ENCODE results near the gene HMG20B. TPM values are rescaled to one million over a fixed set of nuclear protein-coding genes. Genes with fewer than 3 reads are reported as not detected.
"Not testable (repeated sequence)": the region's sequence is repeated elsewhere in the genome, so short reads cannot be mapped to it uniquely, and the experiment has no call there.

Gene HMG20B
- total and polyA plus RNA-seq, 3 experiments from 2014 or later, result 44.0 to 54.2 (median 50.6) TPM

DNA sequence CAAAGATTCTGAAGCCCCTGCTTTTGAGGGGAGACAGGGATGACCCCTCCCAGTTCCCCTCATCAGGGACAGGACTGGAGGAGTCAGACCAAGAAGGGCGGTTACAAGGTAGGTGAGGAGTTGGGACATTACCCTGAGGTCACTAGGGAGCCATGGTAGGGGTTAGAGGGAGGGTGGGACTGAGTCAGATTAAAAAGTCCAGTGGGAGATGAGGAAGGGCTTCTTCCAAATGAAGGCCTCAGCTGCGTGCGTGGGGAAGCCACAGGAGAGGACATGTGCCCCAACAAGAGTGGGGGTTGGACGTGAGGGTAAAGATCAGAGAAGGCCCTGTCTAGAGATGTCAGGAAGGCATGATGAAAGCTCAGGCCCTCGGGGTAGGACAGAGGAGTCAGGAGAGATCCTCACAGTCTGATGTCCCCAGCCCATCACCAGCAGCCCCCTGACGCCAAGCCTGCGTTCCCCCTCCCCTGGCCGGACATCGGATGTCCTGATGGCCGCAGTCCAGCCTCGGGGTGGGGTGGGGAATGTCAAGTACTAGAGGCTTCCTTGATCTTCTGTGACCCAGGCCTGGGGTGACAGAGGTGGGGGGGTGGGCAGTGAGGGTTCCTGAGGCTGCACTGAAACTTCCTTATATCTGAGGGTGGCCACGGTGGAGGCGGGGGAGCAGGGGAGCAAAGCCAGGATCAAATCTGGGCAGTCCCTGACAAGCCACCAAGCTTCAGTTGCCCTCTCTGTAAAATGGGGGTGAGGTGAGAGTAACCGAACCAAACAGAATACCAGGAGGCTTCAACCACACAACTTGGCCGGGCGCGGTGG, 8.8 kb upstream of the HMG20B start:
- POLR2A ChIA-PET, result no interaction called here

DNA sequence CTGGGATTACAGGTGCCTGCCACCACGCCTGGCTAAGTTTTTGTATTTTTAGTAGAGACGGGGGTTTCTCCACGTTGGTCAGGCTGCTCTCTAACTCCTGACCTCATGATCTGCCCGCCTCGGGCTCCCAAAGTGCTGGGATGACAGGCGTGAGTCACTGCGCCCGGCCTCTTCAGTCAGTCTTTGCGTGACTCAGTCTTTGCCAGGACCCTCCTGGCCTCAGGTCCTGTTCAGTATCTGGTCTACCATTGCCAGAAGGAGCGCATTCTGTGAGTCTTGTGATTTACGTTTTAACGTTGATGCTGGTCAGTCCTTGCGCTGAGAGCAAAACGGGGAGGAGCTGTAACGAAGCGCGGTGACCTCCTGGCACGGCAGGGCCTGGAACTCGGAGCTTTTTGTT, 7.6 kb upstream of the HMG20B start:
- ChIA-PET CTCF (interaction anchor here (0.6 kb wide), 1 partner anchor 77 kb away, joined by 3 read pairs; no protein-coding TSS in a partner anchor), POLR2A (no interaction called here)

More for the DNA sequence above, 8.8 kb upstream of the HMG20B start:
- H3K4me1 Mint-ChIP-seq, result no peaks in the 10 kb centered on the region
- H3K27me3 ChIP-seq (ENCODE audit: insufficient read depth, low read length, poor library complexity, severe bottlenecking), result no peaks in the 10 kb centered on the region
- no peak overlapping the region for H3K4me3 ChIP-seq (ENCODE audit: low read length)
- H3K36me3 ChIP-seq (ENCODE audit: insufficient read depth, low read length), result no peaks in the 10 kb centered on the region
- H3K4me1 ChIP-seq (ENCODE audit: insufficient read depth, low read length), result no peaks in the 10 kb centered on the region
- H3K4me3 Mint-ChIP-seq, result no peak overlapping the region
- H3K36me3 Mint-ChIP-seq, result no peaks in the 10 kb centered on the region
- no peak for DNase-seq
- H3K9me3 Mint-ChIP-seq, result no peaks in the 10 kb centered on the region
- H3K27ac ChIP-seq (ENCODE audit: low read depth, low read length), result no peak overlapping the region
- H3K27ac Mint-ChIP-seq, result peak overlapping the region in 1 of 8 donors; percentile 75
- H3K27me3 Mint-ChIP-seq, result no peaks in the 10 kb centered on the region
- CTCF ChIA-PET, result no interaction called here
- no peaks in the 10 kb centered on the region for H3K9me3 ChIP-seq (ENCODE audit: low read length)

DNA sequence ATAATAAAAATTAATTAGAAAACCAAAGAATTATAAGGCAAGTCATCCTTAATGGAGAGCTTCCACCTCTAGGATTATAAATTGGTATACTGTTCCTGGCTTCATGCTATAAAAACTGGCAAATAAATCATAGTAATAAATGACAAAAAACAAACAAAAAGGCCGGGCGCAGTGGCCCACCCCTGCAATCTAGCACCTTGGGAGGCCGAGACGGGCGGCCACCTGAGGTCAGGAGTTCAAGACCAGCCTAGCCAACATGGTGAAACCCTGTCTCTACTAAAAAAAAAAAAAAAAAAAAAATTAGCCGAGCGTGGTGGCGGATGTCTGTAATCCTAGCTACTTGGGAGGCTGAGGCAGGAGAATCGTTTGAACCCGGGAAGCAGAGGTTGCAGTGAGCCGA, 2.7 kb upstream of the HMG20B start:
- H3K36me3 ChIP-seq (ENCODE audit: insufficient read depth, low read length); H3K9me3 ChIP-seq (ENCODE audit: low read length); H3K27ac ChIP-seq (ENCODE audit: low read depth, low read length); POLR2A ChIA-PET; H3K9me3 Mint-ChIP-seq; H3K4me3 Mint-ChIP-seq; DNase-seq; H3K4me3 ChIP-seq (ENCODE audit: low read length); H3K27me3 Mint-ChIP-seq; H3K27me3 ChIP-seq (ENCODE audit: insufficient read depth, low read length, poor library complexity, severe bottlenecking); H3K36me3 Mint-ChIP-seq: not testable (repeated sequence)
- CTCF ChIA-PET, result interaction anchor here (1.1 to 1.2 kb wide), 2 partner anchors 15 to 25 kb away, joined by 3 read pairs; partner anchors contain the start of gene GIPC3
- peaks cover 15% of the 10 kb centered on the region for H3K4me1 ChIP-seq (ENCODE audit: insufficient read depth, low read length)
- Mint-ChIP-seq H3K4me1 (peaks cover 10 to 18% (median 17%) of the 10 kb centered on the region in 3 donors), H3K27ac (peak overlapping the region in 1 of 8 donors; percentile 38)

More for the DNA sequence above, 7.6 kb upstream of the HMG20B start:
- Mint-ChIP-seq H3K27me3 (no peaks in the 10 kb centered on the region), H3K27ac (no peak overlapping the region), H3K4me3 (no peak overlapping the region), H3K36me3 (no peaks in the 10 kb centered on the region), H3K4me1 (no peaks in the 10 kb centered on the region), H3K9me3 (no peaks in the 10 kb centered on the region)
- Histone ChIP-seq H3K9me3 (ENCODE audit: low read length) (no peaks in the 10 kb centered on the region), H3K36me3 (ENCODE audit: insufficient read depth, low read length) (no peaks in the 10 kb centered on the region), H3K27me3 (ENCODE audit: insufficient read depth, low read length, poor library complexity, severe bottlenecking) (no peaks in the 10 kb centered on the region), H3K4me1 (ENCODE audit: insufficient read depth, low read length) (no peaks in the 10 kb centered on the region), H3K4me3 (ENCODE audit: low read length) (no peak overlapping the region), H3K27ac (ENCODE audit: low read depth, low read length) (no peak overlapping the region)
- no peak for DNase-seq

DNA sequence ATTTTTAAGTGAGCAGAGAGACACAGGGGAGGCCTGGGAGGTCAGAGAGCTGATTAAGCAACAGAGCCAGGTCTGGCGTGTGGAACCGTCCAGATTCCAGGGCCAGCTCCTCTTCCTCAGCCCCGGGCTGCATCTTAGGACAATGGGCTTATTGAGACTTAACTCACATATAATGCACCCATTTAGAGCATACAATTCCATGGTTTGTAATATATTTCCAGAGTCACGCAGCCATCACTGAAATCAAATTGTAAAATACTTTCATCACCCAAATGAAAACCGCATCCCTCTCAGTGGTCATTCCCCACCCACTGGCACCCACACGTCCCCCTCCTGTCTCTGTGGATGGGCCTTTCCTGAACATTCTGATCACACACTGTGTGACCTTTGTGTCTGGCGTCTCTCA, 2.1 kb upstream of the HMG20B start:
- ChIA-PET POLR2A (no interaction called here), CTCF (interaction anchor here (1.2 kb wide), 1 partner anchor 15 kb away, joined by 3 read pairs; the partner anchor contains the start of gene GIPC3)
- Mint-ChIP-seq H3K27me3 (no peaks in the 10 kb centered on the region), H3K4me3 (no peak overlapping the region), H3K27ac (peak overlapping the region in 2 of 8 donors; percentile 13 to 32), H3K36me3 (peaks cover 0 to 8% (median 2%) of the 10 kb centered on the region in 3 donors), H3K9me3 (peaks cover 0 to 2% (median 0%) of the 10 kb centered on the region in 5 donors), H3K4me1 (peaks cover 14 to 22% (median 20%) of the 10 kb centered on the region in 3 donors)
- H3K9me3 ChIP-seq (ENCODE audit: low read length), result no peaks in the 10 kb centered on the region
- H3K27me3 ChIP-seq (ENCODE audit: insufficient read depth, low read length, poor library complexity, severe bottlenecking), result no peaks in the 10 kb centered on the region
- H3K27ac ChIP-seq (ENCODE audit: low read depth, low read length), result no peak overlapping the region
- H3K36me3 ChIP-seq (ENCODE audit: insufficient read depth, low read length), result no peaks in the 10 kb centered on the region
- no peak for DNase-seq
- no peak overlapping the region for H3K4me3 ChIP-seq (ENCODE audit: low read length)
- H3K4me1 ChIP-seq (ENCODE audit: insufficient read depth, low read length), result peaks cover 15% of the 10 kb centered on the region

DNA sequence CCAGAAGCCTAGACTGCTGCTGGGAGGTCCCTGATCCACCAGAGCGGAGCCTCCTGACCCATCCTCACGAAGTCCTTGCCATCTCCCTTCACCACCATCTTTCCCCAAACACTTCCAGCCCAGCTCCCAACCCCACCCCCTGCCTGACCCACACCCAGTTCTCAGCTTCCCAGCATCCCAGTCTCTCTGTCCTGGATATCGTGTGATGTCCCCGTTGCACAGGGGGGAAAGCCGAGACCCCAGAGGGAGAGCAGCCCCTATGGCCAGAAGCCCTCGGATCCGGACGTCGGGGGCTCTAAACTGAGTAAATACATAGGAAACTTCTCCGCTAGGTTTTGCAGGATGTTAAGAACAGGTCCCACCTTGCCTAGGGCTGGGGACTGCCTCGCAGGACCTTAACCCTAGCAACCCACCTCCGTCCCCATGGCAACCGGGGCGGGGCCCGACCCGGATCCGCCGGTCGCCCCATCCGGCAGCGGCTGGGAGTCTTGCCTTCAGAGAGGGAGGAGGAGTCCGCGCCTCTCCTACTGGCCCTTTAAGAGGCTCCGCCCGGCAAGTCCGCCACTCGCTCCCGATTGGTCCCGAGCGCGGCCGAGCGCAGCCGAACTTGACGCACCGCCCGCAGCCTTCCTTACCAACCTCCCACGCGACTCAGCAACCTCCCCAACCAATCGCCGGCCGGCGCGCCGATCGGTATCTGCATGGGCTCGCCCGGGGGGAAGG, 451 bp upstream of the HMG20B start:
- Mint-ChIP-seq H3K4me1 (peaks cover 14 to 22% (median 20%) of the 10 kb centered on the region in 3 donors), H3K4me3 (peak overlapping the region; percentile 74 to 89 (median 80)), H3K27ac (peak overlapping the region in 6 of 8 donors; percentile 15 to 83 (median 66)), H3K9me3 (peaks cover 0 to 2% (median 0%) of the 10 kb centered on the region in 5 donors), H3K36me3 (peaks cover 0 to 12% (median 2%) of the 10 kb centered on the region in 3 donors), H3K27me3 (no peaks in the 10 kb centered on the region)
- Histone ChIP-seq H3K9me3 (ENCODE audit: low read length) (no peaks in the 10 kb centered on the region), H3K4me3 (ENCODE audit: low read length) (peak overlapping the region; percentile 77), H3K27me3 (ENCODE audit: insufficient read depth, low read length, poor library complexity, severe bottlenecking) (no peaks in the 10 kb centered on the region), H3K36me3 (ENCODE audit: insufficient read depth, low read length) (no peaks in the 10 kb centered on the region), H3K4me1 (ENCODE audit: insufficient read depth, low read length) (peaks cover 15% of the 10 kb centered on the region), H3K27ac (ENCODE audit: low read depth, low read length) (peak overlapping the region; percentile 68)
- DNase-seq, result peak; percentile 98 to 100 (median 99)
- CTCF ChIA-PET, result no interaction called here
- POLR2A ChIA-PET, result no interaction called here

DNA sequence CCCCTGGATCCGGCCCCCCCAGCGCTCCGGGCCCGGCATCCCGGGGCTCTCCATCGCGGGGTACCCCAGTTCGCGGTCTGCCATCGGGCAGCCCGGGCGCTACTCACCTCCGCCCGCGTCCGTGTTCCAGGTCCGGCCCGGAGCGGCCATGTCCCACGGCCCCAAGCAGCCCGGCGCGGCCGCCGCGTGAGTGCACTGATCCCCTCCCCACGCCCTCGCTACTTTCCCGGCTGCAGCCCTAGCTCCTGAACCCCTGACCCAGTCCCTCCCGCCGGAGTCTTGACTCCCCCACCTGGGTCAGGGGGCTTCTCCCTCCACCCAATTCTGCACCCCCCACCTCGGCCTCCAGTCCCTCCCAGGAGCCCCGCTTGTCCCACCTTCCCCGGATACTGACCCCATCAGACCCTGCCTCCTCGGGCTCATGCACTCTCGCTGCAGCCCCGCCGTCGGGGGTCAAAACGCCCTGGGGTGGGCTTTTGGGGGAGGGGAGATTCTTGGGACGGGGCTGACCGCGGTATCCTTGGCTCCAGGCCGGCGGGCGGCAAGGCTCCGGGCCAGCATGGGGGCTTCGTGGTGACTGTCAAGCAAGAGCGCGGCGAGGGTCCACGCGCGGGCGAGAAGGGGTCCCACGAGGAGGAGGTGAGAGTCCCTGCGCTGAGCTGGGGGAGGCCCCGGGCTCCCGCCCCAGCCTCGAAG, 566 bp downstream of the HMG20B start:
- ChIA-PET POLR2A (no interaction called here), CTCF (interaction anchor here (1.3 kb wide), 1 partner anchor 19 kb away, joined by 3 read pairs; no protein-coding TSS in a partner anchor)
- Histone ChIP-seq H3K36me3 (ENCODE audit: insufficient read depth, low read length) (no peaks in the 10 kb centered on the region), H3K27ac (ENCODE audit: low read depth, low read length) (peak overlapping the region; percentile 69), H3K4me3 (ENCODE audit: low read length) (peak overlapping the region; percentile 66), H3K4me1 (ENCODE audit: insufficient read depth, low read length) (peaks cover 15% of the 10 kb centered on the region), H3K27me3 (ENCODE audit: insufficient read depth, low read length, poor library complexity, severe bottlenecking) (no peaks in the 10 kb centered on the region), H3K9me3 (ENCODE audit: low read length) (no peaks in the 10 kb centered on the region)
- Mint-ChIP-seq H3K27me3 (no peaks in the 10 kb centered on the region), H3K9me3 (peaks cover 0 to 2% (median 0%) of the 10 kb centered on the region in 5 donors), H3K4me3 (peak overlapping the region; percentile 78 to 95 (median 82)), H3K4me1 (peaks cover 14 to 22% (median 20%) of the 10 kb centered on the region in 3 donors), H3K27ac (peak overlapping the region in 5 of 8 donors; percentile 61 to 93 (median 79)), H3K36me3 (peaks cover 0 to 12% (median 2%) of the 10 kb centered on the region in 3 donors)
- no peak for DNase-seq

DNA sequence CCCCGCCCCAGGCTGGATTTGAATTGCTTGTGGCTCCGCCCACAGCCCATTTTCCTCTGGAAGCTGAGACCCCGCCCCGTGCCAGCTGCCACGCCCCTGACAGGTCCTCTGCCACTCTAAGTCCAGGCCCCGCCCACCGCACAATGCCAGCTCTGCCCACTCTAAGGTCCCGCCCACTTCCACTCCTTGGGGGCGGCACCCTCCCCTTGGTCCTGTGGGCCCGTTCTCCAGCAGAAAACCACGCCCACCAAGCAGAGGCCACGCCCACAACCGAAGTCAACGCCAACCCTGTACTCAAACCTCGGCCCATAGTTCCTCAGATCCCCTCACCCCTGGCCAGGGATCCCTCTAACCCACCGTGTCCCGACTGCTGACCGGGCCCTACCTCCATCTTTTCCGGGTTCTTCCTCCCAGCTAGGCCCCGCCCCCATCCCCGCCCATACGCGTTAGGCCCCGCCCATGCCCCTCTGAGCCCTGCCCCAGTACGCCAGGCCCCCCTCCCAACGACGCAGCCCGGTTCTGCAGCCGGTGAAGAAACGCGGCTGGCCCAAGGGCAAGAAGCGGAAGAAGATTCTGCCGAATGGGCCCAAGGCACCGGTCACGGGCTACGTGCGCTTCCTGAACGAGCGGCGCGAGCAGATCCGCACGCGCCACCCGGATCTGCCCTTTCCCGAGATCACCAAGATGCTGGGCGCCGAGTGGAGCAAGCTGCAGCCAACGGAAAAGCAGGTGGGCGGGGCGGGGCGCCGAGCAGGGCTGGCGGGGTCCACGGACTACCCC, 1.3 kb downstream of the HMG20B start:
- peak overlapping the region in 4 of 8 donors; percentile 75 to 93 (median 87) for H3K27ac Mint-ChIP-seq

More for the DNA sequence above, 1.3 kb downstream of the HMG20B start:
- CTCF ChIA-PET, result interaction anchor here (1.3 to 1.5 kb wide), 2 partner anchors 20 to 29 kb away, joined by 3 to 7 read pairs; no protein-coding TSS in a partner anchor
- peak overlapping the region; percentile 69 for H3K27ac ChIP-seq (ENCODE audit: low read depth, low read length)
- H3K27me3 Mint-ChIP-seq, result no peaks in the 10 kb centered on the region
- peaks cover 0 to 2% (median 0%) of the 10 kb centered on the region in 5 donors for H3K9me3 Mint-ChIP-seq
- H3K36me3 Mint-ChIP-seq, result peaks cover 0 to 14% (median 2%) of the 10 kb centered on the region in 3 donors
- H3K4me1 ChIP-seq (ENCODE audit: insufficient read depth, low read length), result peaks cover 15% of the 10 kb centered on the region
- peak; percentile 78 to 84 (median 78) for DNase-seq
- H3K9me3 ChIP-seq (ENCODE audit: low read length), result no peaks in the 10 kb centered on the region
- H3K27me3 ChIP-seq (ENCODE audit: insufficient read depth, low read length, poor library complexity, severe bottlenecking), result no peaks in the 10 kb centered on the region
- H3K4me3 ChIP-seq (ENCODE audit: low read length), result peak overlapping the region; percentile 66
- no peaks in the 10 kb centered on the region for H3K36me3 ChIP-seq (ENCODE audit: insufficient read depth, low read length)
- peaks cover 14 to 22% (median 20%) of the 10 kb centered on the region in 3 donors for H3K4me1 Mint-ChIP-seq
- peak overlapping the region; percentile 78 to 95 (median 82) for H3K4me3 Mint-ChIP-seq
- POLR2A ChIA-PET, result no interaction called here
